Cardiac fibroblast (primary cell): Measurements from ENCODE around the gene FAM240B.

Source experiments
- DNase-seq, 2 donors: peaks; one replicate each; pipeline versions ENCODE4 v3.0.0 to v3.0.0-alpha.2; 2010; ENCODE audit warnings: low read depth in 2 of 2
- H3K4me3 ChIP-seq, 2 donors: replicated peaks in 1 of 2; 1 replicate in 1 of 2; 2 replicates in 1 of 2; pipeline ENCODE4 v1.5.1; 2011; ENCODE audit warnings: low read depth in 2 of 2, low read length in 2 of 2, mild to moderate bottlenecking in 2 of 2, moderate library complexity in 1 of 2
- CTCF ChIP-seq: IDR thresholded peaks from one replicate; pipeline ENCODE4 v1.5.1; 2011; ENCODE audit warnings: low read depth, mild to moderate bottlenecking, low read length, inconsistent platforms

Gene FAM240B

GRCh38 chr9:38686933-38687332 is 33.0 kb downstream of the FAM240B start:
- no peak for TF ChIP-seq CTCF
- no peak overlapping the region for H3K4me3 ChIP-seq
- DNase-seq = no peak

- no peak for TF ChIP-seq CTCF
- no peak for DNase-seq
- no peak overlapping the region for H3K4me3 ChIP-seq
Observed at GRCh38 chr9:38685535-38685934, 34.4 kb downstream of the FAM240B start.

GRCh38 chr9:38683336-38683735 is 36.6 kb downstream of the FAM240B start:
- TF ChIP-seq CTCF = no peak
- peak in 1 of 2 donors; percentile 57 for DNase-seq
- no peak overlapping the region for H3K4me3 ChIP-seq

GRCh38 chr9:38682713-38683112 is 37.2 kb downstream of the FAM240B start:
- no peak for TF ChIP-seq CTCF
- peak; percentile 80 to 96 for DNase-seq
- no peak overlapping the region for H3K4me3 ChIP-seq

GRCh38 chr9:38681747-38682227 is 38.1 kb downstream of the FAM240B start:
- H3K4me3 ChIP-seq = no peak overlapping the region
- TF ChIP-seq CTCF = no peak
- DNase-seq = peak; percentile 63 to 87

GRCh38 chr9:38680837-38681445 is 39.0 kb downstream of the FAM240B start:
- no peak overlapping the region for H3K4me3 ChIP-seq
- no peak for DNase-seq
- no peak for TF ChIP-seq CTCF

- DNase-seq = no peak
- TF ChIP-seq CTCF = no peak
- no peak overlapping the region for H3K4me3 ChIP-seq
Observed at GRCh38 chr9:38677660-38678303, 42.2 kb downstream of the FAM240B start.
